ENCODE measurements around the gene RPP14. TPM values are rescaled to one million over a fixed set of nuclear protein-coding genes. Genes with fewer than 3 reads are reported as not detected.

RPP14 gene
- total and polyA plus RNA-seq, 10 of the 15 experiments (the other 5 are each of a cell fraction or from before 2014, with no cell fraction given) = 9.1 to 21.2 (median 12.7) TPM

DNA sequence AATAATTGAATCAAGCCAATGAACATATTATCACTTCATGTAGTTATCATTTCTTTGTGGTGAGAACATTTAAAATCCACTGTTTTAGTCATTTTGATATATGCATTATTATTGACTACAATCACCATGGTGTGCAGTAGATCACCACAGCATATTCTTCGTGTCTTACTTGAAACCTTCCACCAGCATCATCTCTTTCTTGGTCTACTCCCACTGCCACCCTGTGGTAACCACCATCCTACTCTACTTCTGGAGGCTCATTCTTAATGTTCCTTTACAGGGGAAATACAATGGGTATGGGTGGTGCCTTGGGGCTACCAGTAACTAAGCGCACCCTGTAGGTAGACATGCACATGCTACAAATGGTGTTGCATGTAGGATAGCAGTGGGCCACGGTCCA lies 52.0 kb downstream of the RPP14 start:
- Histone ChIP-seq H3K9me3 (replicated peaks; ENCODE audit: control insufficient read depth, insufficient read depth, low read length) (no peaks in the 10 kb centered on the region), H3K4me1 (ENCODE audit: control insufficient read depth, insufficient read depth, low read length) (peaks cover 32% of the 10 kb centered on the region), H3K4me3 (no peak overlapping the region), H3K36me3 (ENCODE audit: control insufficient read depth in 2 of 2, insufficient read depth in 2 of 2, low read length in 1 of 2) (no peaks in the 10 kb centered on the region), H3K4me2 (ENCODE audit: control insufficient read depth, insufficient read depth) (no peak overlapping the region), H4K20me1 (ENCODE audit: control insufficient read depth, insufficient read depth) (no peaks in the 10 kb centered on the region), H3K9ac (ENCODE audit: control insufficient read depth, insufficient read depth, low read length) (no peak overlapping the region), H3K79me2 (ENCODE audit: control insufficient read depth, insufficient read depth, low read length) (peaks cover 5% of the 10 kb centered on the region), H3K27me3 (replicated peaks in 1 of 2; ENCODE audit: control insufficient read depth in 2 of 2, insufficient read depth in 2 of 2, low read length in 1 of 2) (no peaks in the 10 kb centered on the region), H3K27ac (ENCODE audit: control insufficient read depth, insufficient read depth) (no peak overlapping the region), H2AFZ (ENCODE audit: control insufficient read depth, low read depth, low read length) (no peak overlapping the region)
- ATAC-seq (no peak), DNase-seq (ENCODE audit: low read depth, low spot score) (no peak), FAIRE-seq (no peak)
- CTCF ChIA-PET = interaction anchor here (1.0 to 12.5 kb wide), 2 partner anchors 21 to 28 kb away, joined by 3 to 204 read pairs; partner anchors contain the start of gene PXK
- 83% methylated on average over 3 of the region's 3 CpGs for WGBS (ENCODE audit: insufficient coverage, insufficient replicate concordance, low lambda C conversion rate, missing lambda C conversion rate)
- no TSS peak for BruUV-seq (replicated peaks)
- in situ Hi-C loops (cut with MboI) = no loop called here
- RAD21 ChIA-PET (ENCODE audit: unreplicated experiment) = interaction anchor here (2.9 kb wide), 1 partner anchor 22 kb away, joined by 30 read pairs; no protein-coding TSS in a partner anchor
- POLR2A ChIA-PET = interaction anchor here (1.1 to 12.7 kb wide), 3 partner anchors 11 to 31 kb away, joined by 3 to 221 read pairs (median 14); partner anchors contain the start of gene PXK
- intact Hi-C loops (cut with micrococcal nuclease; ENCODE audit: unreplicated experiment) = no loop called here
- SMC1A ChIA-PET (ENCODE audit: uncharacterized antibody, unreplicated experiment) = interaction anchor here (2.7 to 15.0 kb wide), 2 partner anchors 22 to 36 kb away, joined by 6 to 324 read pairs; partner anchors contain the start of gene PXK
- TF ChIP-seq ZNF24 (IDR thresholded peaks at IDR 0.05) = no peak
- no peak for TF ChIP-seq SIX5 (IDR thresholded peaks at IDR 0.05; ENCODE audit: low read depth, low read length, severe bottlenecking)
- TF ChIP-seq, protein P1, sequence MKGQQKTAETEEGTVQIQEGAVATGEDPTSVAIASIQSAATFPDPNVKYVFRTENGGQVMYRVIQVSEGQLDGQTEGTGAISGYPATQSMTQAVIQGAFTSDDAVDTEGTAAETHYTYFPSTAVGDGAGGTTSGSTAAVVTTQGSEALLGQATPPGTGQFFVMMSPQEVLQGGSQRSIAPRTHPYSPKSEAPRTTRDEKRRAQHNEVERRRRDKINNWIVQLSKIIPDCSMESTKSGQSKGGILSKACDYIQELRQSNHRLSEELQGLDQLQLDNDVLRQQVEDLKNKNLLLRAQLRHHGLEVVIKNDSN (IDR thresholded peaks at IDR 0.05; ENCODE audit: borderline replicate concordance, extremely low read length, insufficient read depth, low read depth, low read length) = no peak
- TF ChIP-seq SUPT20H (IDR thresholded peaks at IDR 0.05; ENCODE audit: borderline replicate concordance, control insufficient read depth, low read depth, low read length) = no peak
- TF ChIP-seq, protein P2, sequence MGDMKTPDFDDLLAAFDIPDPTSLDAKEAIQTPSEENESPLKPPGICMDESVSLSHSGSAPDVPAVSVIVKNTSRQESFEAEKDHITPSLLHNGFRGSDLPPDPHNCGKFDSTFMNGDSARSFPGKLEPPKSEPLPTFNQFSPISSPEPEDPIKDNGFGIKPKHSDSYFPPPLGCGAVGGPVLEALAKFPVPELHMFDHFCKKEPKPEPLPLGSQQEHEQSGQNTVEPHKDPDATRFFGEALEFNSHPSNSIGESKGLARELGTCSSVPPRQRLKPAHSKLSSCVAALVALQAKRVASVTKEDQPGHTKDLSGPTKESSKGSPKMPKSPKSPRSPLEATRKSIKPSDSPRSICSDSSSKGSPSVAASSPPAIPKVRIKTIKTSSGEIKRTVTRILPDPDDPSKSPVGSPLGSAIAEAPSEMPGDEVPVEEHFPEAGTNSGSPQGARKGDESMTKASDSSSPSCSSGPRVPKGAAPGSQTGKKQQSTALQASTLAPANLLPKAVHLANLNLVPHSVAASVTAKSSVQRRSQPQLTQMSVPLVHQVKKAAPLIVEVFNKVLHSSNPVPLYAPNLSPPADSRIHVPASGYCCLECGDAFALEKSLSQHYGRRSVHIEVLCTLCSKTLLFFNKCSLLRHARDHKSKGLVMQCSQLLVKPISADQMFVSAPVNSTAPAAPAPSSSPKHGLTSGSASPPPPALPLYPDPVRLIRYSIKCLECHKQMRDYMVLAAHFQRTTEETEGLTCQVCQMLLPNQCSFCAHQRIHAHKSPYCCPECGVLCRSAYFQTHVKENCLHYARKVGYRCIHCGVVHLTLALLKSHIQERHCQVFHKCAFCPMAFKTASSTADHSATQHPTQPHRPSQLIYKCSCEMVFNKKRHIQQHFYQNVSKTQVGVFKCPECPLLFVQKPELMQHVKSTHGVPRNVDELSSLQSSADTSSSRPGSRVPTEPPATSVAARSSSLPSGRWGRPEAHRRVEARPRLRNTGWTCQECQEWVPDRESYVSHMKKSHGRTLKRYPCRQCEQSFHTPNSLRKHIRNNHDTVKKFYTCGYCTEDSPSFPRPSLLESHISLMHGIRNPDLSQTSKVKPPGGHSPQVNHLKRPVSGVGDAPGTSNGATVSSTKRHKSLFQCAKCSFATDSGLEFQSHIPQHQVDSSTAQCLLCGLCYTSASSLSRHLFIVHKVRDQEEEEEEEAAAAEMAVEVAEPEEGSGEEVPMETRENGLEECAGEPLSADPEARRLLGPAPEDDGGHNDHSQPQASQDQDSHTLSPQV (IDR thresholded peaks at IDR 0.05) = no peak
- TF ChIP-seq, protein P3, sequence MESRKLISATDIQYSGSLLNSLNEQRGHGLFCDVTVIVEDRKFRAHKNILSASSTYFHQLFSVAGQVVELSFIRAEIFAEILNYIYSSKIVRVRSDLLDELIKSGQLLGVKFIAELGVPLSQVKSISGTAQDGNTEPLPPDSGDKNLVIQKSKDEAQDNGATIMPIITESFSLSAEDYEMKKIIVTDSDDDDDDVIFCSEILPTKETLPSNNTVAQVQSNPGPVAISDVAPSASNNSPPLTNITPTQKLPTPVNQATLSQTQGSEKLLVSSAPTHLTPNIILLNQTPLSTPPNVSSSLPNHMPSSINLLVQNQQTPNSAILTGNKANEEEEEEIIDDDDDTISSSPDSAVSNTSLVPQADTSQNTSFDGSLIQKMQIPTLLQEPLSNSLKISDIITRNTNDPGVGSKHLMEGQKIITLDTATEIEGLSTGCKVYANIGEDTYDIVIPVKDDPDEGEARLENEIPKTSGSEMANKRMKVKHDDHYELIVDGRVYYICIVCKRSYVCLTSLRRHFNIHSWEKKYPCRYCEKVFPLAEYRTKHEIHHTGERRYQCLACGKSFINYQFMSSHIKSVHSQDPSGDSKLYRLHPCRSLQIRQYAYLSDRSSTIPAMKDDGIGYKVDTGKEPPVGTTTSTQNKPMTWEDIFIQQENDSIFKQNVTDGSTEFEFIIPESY (IDR thresholded peaks at IDR 0.05) = no peak
- no peak for TF ChIP-seq SUZ12 (IDR thresholded peaks at IDR 0.05; ENCODE audit: unreplicated experiment)
- no peak for TF ChIP-seq MTA2 (IDR thresholded peaks at IDR 0.05; ENCODE audit: low read depth)
- TF ChIP-seq CBX5 (IDR thresholded peaks at IDR 0.05; ENCODE audit: low read depth) = no peak
- TF ChIP-seq SP1 (IDR thresholded peaks at IDR 0.05; ENCODE audit: low read depth, low read length) = no peak
- TF ChIP-seq, protein P4, sequence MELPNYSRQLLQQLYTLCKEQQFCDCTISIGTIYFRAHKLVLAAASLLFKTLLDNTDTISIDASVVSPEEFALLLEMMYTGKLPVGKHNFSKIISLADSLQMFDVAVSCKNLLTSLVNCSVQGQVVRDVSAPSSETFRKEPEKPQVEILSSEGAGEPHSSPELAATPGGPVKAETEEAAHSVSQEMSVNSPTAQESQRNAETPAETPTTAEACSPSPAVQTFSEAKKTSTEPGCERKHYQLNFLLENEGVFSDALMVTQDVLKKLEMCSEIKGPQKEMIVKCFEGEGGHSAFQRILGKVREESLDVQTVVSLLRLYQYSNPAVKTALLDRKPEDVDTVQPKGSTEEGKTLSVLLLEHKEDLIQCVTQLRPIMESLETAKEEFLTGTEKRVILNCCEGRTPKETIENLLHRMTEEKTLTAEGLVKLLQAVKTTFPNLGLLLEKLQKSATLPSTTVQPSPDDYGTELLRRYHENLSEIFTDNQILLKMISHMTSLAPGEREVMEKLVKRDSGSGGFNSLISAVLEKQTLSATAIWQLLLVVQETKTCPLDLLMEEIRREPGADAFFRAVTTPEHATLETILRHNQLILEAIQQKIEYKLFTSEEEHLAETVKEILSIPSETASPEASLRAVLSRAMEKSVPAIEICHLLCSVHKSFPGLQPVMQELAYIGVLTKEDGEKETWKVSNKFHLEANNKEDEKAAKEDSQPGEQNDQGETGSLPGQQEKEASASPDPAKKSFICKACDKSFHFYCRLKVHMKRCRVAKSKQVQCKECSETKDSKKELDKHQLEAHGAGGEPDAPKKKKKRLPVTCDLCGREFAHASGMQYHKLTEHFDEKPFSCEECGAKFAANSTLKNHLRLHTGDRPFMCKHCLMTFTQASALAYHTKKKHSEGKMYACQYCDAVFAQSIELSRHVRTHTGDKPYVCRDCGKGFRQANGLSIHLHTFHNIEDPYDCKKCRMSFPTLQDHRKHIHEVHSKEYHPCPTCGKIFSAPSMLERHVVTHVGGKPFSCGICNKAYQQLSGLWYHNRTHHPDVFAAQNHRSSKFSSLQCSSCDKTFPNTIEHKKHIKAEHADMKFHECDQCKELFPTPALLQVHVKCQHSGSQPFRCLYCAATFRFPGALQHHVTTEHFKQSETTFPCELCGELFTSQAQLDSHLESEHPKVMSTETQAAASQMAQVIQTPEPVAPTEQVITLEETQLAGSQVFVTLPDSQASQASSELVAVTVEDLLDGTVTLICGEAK (IDR thresholded peaks at IDR 0.05; ENCODE audit: borderline replicate concordance) = no peak
- TF ChIP-seq PAX5 (IDR thresholded peaks at IDR 0.05; ENCODE audit: borderline replicate concordance, low read depth, low read length) = no peak
- TF ChIP-seq TBL1XR1 (IDR thresholded peaks at IDR 0.05; ENCODE audit: low read depth, low read length) = no peak

All from GM12878 (cell line).